ENCODE results near the gene ADAM30.

The ADAM30 gene

DNA sequence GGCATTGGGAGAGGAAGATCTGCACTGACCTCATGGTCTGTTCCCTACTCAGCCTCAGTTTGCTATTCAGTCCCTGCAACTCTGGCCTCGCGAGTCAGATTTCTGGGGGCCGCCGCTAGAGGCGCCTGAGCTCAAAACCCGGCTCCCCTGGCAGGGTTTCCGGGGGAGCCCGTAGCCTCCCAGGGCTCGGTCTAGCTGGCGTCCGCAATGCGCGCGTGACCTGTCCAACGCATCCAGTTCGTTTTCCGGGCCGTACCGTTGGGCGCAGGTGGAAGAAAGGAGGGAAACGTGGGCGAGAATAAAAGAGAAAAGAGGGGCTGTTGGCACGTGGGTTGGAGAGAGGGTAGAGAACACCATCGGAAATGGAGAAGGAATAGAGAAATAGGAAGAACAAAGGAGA lies at the start of gene ADAM30:
Gene ADAM30, minus strand, starts transcription at position 213 of the 400 bp plus-strand sequence. Its CDS starts 179 bp downstream, at position 34.
- TF ChIP-seq, protein P1, sequence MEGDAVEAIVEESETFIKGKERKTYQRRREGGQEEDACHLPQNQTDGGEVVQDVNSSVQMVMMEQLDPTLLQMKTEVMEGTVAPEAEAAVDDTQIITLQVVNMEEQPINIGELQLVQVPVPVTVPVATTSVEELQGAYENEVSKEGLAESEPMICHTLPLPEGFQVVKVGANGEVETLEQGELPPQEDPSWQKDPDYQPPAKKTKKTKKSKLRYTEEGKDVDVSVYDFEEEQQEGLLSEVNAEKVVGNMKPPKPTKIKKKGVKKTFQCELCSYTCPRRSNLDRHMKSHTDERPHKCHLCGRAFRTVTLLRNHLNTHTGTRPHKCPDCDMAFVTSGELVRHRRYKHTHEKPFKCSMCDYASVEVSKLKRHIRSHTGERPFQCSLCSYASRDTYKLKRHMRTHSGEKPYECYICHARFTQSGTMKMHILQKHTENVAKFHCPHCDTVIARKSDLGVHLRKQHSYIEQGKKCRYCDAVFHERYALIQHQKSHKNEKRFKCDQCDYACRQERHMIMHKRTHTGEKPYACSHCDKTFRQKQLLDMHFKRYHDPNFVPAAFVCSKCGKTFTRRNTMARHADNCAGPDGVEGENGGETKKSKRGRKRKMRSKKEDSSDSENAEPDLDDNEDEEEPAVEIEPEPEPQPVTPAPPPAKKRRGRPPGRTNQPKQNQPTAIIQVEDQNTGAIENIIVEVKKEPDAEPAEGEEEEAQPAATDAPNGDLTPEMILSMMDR (IDR thresholded peaks at IDR 0.05; ENCODE audit: control insufficient read depth, extremely low read depth, insufficient read depth) = no peak
- H3K4me3 ChIP-seq (ENCODE audit: low read depth, low read length) = no peak within 1 kb of the TSS
- no peak for DNase-seq (ENCODE audit: low read depth)

DNA sequence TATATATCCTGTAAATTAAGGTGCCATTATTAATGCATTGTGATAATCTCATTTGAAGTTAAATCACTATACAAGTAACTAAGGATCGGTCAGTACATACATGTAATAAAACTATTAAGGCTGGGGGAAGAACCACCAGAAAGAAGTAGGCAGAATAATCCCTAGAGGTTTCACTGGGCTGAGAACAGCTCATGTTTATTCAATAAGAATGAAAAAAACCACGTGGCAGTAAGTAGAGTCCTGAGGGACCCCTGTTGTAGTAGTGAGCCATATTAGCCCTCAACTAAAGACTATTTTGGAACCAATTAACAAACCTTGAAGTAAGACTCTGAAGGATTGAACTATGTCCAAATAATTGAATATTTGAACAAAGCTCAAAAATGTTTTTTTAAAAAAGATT lies 46.9 kb upstream of the ADAM30 start:
- no peak for DNase-seq (ENCODE audit: low read depth)
- TF ChIP-seq, protein P1 (IDR thresholded peaks at IDR 0.05; ENCODE audit: control insufficient read depth, extremely low read depth, insufficient read depth) = no peak

DNA sequence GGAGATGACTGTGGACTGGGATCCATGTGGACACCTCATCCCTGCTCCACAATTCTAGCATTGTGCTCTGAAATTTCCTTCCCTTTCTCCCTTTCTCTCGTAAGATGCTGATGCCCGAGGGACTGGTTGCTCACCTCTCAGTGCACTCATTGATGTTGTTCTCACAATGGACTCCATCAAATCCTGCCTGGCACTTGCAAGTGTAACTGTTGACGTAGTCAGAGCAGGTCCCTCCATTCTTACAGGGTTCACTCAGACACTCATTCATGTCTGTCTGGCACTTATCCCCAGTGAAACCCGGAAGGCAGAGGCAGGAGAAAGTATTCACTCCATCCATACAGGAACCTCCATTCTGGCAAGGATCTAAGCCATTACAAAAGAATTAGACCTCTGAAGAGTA lies 45.1 kb upstream of the ADAM30 start:
- TF ChIP-seq, protein P1 (IDR thresholded peaks at IDR 0.05; ENCODE audit: control insufficient read depth, extremely low read depth, insufficient read depth) = no peak
- no peak for DNase-seq (ENCODE audit: low read depth)
- no peak overlapping the region for H3K4me3 ChIP-seq (ENCODE audit: low read depth, low read length)

More for the DNA sequence above, 46.9 kb upstream of the ADAM30 start:
- H3K4me3 ChIP-seq (ENCODE audit: low read depth, low read length) = no peak overlapping the region

DNA sequence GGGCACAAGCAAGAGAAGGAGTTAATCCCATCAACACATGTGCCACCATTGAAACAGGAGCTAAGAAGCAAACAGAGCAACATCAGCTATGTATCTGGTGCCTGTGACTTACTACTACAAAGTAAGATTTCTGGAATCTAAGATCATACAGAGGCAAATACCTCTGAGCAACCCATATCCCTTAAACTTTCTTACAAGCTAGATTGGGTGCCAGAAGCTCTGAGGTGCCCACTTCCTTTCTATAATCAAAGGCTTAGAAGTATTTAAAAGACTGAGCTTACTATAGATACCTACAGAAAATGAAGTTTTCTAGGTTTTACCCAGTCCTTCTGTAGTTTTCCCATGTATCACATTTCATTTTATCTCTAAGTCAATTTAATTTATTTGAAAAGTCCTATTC lies 44.4 kb upstream of the ADAM30 start:
- TF ChIP-seq, protein P1 (IDR thresholded peaks at IDR 0.05; ENCODE audit: control insufficient read depth, extremely low read depth, insufficient read depth) = no peak
- no peak for DNase-seq (ENCODE audit: low read depth)
- H3K4me3 ChIP-seq (ENCODE audit: low read depth, low read length) = no peak overlapping the region

DNA sequence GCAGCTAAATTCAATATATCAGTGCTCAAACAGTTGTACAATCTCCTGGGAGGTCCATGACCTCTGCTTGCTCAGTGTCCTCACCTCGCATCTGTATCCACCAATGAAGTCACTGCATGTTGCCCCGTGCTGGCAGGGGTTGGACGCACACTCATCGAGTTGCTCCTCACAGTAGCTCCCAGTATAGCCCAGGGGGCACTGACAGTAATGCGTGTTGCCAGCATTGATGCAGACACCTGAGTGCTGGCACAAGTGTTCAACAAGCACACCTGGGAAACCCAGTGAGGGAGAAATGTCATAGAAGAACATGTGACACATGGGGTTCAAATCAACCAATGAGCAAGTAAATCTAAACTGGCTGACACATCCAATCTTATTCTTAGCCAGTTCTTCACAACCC lies 40.9 kb upstream of the ADAM30 start:
- TF ChIP-seq, protein P1 (IDR thresholded peaks at IDR 0.05; ENCODE audit: control insufficient read depth, extremely low read depth, insufficient read depth) = no peak
- H3K4me3 ChIP-seq (ENCODE audit: low read depth, low read length) = no peak overlapping the region
- no peak for DNase-seq (ENCODE audit: low read depth)

DNA sequence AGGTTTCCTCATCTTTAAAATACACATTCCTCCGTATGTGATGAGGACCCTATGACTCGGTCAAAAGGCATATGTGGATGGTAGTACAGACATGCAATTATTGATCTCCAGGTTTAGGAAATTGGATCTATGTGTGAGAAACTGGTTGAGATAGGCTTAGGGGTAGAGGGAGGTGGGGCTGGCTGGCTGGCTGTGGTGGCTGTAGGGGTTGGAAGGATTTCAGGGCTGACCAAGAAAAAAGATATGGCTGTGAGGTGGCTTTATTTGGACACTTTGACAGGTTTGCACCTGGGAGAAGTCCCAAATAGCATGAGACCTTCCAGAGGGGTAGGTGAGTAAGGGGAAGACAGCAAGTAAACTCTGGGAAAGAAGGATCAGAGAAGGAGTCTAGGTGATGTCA lies 39.6 kb upstream of the ADAM30 start:
- no peak for DNase-seq (ENCODE audit: low read depth)
- TF ChIP-seq, protein P1 (IDR thresholded peaks at IDR 0.05; ENCODE audit: control insufficient read depth, extremely low read depth, insufficient read depth) = no peak
- H3K4me3 ChIP-seq (ENCODE audit: low read depth, low read length) = no peak overlapping the region

DNA sequence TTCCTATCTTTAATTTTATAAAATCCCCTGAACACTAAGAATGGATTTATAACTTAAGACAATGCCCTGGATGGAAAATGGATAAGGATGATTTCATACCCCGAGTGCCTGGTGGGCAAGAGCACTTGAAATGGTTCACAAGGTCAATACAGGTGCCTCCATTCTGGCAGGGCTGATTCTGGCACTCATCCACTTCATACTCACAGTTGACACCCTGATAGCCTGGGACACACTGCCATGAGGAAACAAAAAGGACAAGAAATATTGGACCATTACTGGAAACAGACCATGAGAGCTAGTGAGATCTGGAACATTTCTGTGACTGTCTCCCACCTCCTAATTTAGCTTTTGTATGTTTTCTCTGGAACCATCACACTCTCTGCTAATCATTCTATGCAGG lies 39.1 kb upstream of the ADAM30 start:
- no peak for DNase-seq (ENCODE audit: low read depth)
- TF ChIP-seq, protein P1 (IDR thresholded peaks at IDR 0.05; ENCODE audit: control insufficient read depth, extremely low read depth, insufficient read depth) = no peak

More for the DNA sequence above, 39.1 kb upstream of the ADAM30 start:
- H3K4me3 ChIP-seq (ENCODE audit: low read depth, low read length) = no peak overlapping the region
